GM20431 (cell line): ENCODE measurements around the gene SPDEF.

Source experiments
- in situ Hi-C: fragments of 300-500 bp; cut with MseI, MboI; formaldehyde crosslinking; loops from one replicate; pipeline ENCODE4 v1.15.0; 2020; ENCODE audit warnings: low sequenced_read_pairs; ENCODE audit not compliant: unreplicated experiment

The SPDEF gene

GRCh38 chr6:34547701-34548644, 8.2 kb downstream of the SPDEF start:
- in situ Hi-C loops, result no loop called here

GRCh38 chr6:34546551-34547321, 9.4 kb downstream of the SPDEF start:
- in situ Hi-C loops, result no loop called here

- in situ Hi-C loops, result no loop called here
Measured at GRCh38 chr6:34544776-34545471, 11.2 kb downstream of the SPDEF start.

GRCh38 chr6:34544052-34544604, 12.0 kb downstream of the SPDEF start:
- in situ Hi-C loops, result no loop called here

GRCh38 chr6:34543421-34543820, 12.7 kb downstream of the SPDEF start:
- in situ Hi-C loops, result no loop called here

GRCh38 chr6:34540841-34541240, 15.3 kb downstream of the SPDEF start:
- in situ Hi-C loops, result no loop called here

GRCh38 chr6:34540222-34540621, 15.9 kb downstream of the SPDEF start:
- in situ Hi-C loops, result no loop called here

- in situ Hi-C loops, result no loop called here
Measured at GRCh38 chr6:34539181-34539580, 16.9 kb downstream of the SPDEF start.

- in situ Hi-C loops, result no loop called here
Measured at GRCh38 chr6:34538581-34538980, 17.5 kb downstream of the SPDEF start.

- in situ Hi-C loops, result no loop called here
Measured at GRCh38 chr6:34537922-34538550, 18.1 kb downstream of the SPDEF start.

- in situ Hi-C loops, result no loop called here
Measured at GRCh38 chr6:34536959-34537848, 18.9 kb downstream of the SPDEF start.

- in situ Hi-C loops, result no loop called here
Measured at GRCh38 chr6:34536251-34536958, 19.7 kb downstream of the SPDEF start.

GRCh38 chr6:34535646-34536045, 20.5 kb downstream of the SPDEF start:
- in situ Hi-C loops, result no loop called here

GRCh38 chr6:34535199-34535598, 20.9 kb downstream of the SPDEF start:
- in situ Hi-C loops, result no loop called here

- in situ Hi-C loops, result no loop called here
Measured at GRCh38 chr6:34534656-34535055, 21.5 kb downstream of the SPDEF start.

- in situ Hi-C loops, result no loop called here
Measured at GRCh38 chr6:34534146-34534545, 22.0 kb downstream of the SPDEF start.

GRCh38 chr6:34532230-34532629, 23.9 kb downstream of the SPDEF start:
- in situ Hi-C loops, result no loop called here

- in situ Hi-C loops, result no loop called here
Measured at GRCh38 chr6:34531580-34532201, 24.4 kb downstream of the SPDEF start.
